ENCODE results near the gene CCDC158. TPM values are rescaled to one million over a fixed set of nuclear protein-coding genes. Genes with fewer than 3 reads are reported as not detected.

The CCDC158 gene
- total and polyA plus RNA-seq, 11 donors, result 0.01 to 0.75 (median 0.23) TPM; not detected in 2

DNA sequence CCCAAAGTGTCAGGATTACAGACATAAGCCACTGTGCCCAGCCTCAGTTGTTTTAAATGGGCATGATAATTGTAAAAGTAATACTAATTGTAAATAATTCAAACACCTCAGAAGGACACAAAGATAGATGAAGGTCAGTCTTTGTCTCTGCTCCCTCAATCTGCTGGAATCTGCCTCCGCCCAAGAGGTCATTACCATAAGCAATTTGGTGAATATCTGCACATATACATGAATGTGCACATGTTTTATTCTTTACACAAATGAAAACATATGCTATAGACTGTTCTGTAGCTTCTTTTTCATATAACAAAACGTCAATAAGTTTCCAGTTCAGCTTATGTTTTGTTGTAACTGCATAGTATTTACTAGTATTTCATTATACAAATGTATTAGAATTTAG is 107.4 kb downstream of the CCDC158 start:
- no peak for DNase-seq
- no peaks in the 10 kb centered on the region for H3K27me3 ChIP-seq
- peaks cover 0 to 27% (median 5%) of the 10 kb centered on the region in 12 donors for H3K4me1 ChIP-seq
- H3K9me3 ChIP-seq, result peaks cover 0 to 23% (median 6%) of the 10 kb centered on the region in 12 donors
- H3K4me3 ChIP-seq, result no peak overlapping the region
- H3K36me3 ChIP-seq, result peaks cover 0 to 24% (median 9%) of the 10 kb centered on the region in 9 donors
- no peak for ATAC-seq
- intact Hi-C loops (cut with DNase I), result loop anchor here in 1 of 10 donors (10.0 kb wide), 1 partner anchor 61 kb away; no protein-coding TSS in a partner anchor
- TF ChIP-seq, protein P1, sequence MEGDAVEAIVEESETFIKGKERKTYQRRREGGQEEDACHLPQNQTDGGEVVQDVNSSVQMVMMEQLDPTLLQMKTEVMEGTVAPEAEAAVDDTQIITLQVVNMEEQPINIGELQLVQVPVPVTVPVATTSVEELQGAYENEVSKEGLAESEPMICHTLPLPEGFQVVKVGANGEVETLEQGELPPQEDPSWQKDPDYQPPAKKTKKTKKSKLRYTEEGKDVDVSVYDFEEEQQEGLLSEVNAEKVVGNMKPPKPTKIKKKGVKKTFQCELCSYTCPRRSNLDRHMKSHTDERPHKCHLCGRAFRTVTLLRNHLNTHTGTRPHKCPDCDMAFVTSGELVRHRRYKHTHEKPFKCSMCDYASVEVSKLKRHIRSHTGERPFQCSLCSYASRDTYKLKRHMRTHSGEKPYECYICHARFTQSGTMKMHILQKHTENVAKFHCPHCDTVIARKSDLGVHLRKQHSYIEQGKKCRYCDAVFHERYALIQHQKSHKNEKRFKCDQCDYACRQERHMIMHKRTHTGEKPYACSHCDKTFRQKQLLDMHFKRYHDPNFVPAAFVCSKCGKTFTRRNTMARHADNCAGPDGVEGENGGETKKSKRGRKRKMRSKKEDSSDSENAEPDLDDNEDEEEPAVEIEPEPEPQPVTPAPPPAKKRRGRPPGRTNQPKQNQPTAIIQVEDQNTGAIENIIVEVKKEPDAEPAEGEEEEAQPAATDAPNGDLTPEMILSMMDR (IDR thresholded peaks at IDR 0.05), result no peak
- no peak for TF ChIP-seq POLR2A (IDR thresholded peaks at IDR 0.05)
- no peak overlapping the region for H3K27ac ChIP-seq
- WGBS, 4 donors, result 68 to 84% (median 81%) methylated on average over 2 of the region's 2 CpGs

DNA sequence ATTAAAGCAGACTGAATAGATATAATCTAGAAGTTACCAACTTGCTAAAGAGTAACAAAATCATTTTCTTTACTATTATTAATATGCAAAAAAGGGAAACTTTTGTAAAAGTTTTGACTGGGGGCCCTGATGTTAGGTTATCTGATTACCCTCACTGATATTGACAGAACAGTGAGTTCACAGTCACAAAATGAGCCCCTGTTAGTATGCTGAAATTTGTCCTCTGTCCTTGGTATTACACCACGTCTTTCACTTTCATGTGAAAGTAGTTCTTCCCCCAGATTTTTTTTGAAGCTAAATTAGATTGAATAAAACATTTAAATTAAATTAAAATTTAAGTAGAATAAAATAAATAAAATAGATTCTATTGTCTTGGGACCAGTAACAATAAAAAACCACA is 108.5 kb downstream of the CCDC158 start:
- peaks cover 0 to 24% (median 9%) of the 10 kb centered on the region in 9 donors for H3K36me3 ChIP-seq
- ATAC-seq (no peak), DNase-seq (no peak)
- no peak overlapping the region for H3K27ac ChIP-seq
- no peak overlapping the region for H3K4me3 ChIP-seq
- H3K4me1 ChIP-seq, result peaks cover 0 to 27% (median 9%) of the 10 kb centered on the region in 12 donors
- TF ChIP-seq, protein P1 (IDR thresholded peaks at IDR 0.05), result no peak
- no peak for TF ChIP-seq POLR2A (IDR thresholded peaks at IDR 0.05)
- no peaks in the 10 kb centered on the region for H3K27me3 ChIP-seq
- intact Hi-C loops (cut with DNase I), result loop anchor here in 1 of 10 donors (10.0 kb wide), 1 partner anchor 62 kb away; no protein-coding TSS in a partner anchor
- H3K9me3 ChIP-seq, result peaks cover 0 to 19% (median 6%) of the 10 kb centered on the region in 12 donors
- 32 to 63% (median 60%) methylated on average over 1 of the region's 1 CpG for WGBS, 4 donors

DNA sequence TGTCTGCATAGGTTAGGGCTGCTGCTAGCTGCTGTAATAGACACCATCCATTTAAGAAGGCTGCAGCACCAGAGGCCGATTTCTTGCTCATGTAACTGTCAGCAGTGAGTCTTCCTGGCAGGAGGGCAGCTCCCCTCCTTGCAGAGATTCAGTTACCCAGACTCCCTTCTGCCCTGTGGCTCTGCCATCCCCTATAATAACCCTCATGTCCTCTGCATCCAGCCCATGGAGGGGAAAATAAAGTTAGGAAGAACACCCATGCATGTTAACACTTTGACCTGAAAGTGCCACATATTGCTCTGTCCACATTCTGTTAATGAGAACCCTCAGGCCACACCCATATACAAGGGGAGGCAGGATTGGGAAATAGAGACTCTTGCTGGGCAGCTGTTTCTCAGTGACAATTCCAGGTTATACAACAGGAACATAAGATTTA is 109.0 kb downstream of the CCDC158 start:
- DNase-seq (no peak), ATAC-seq (no peak)
- Histone ChIP-seq H3K9me3 (peaks cover 0 to 15% (median 6%) of the 10 kb centered on the region in 12 donors), H3K4me3 (no peak overlapping the region), H3K27ac (no peak overlapping the region), H3K36me3 (peaks cover 0 to 24% (median 9%) of the 10 kb centered on the region in 9 donors), H3K27me3 (no peaks in the 10 kb centered on the region), H3K4me1 (peaks cover 0 to 27% (median 10%) of the 10 kb centered on the region in 12 donors)
- no peak for TF ChIP-seq POLR2A (IDR thresholded peaks at IDR 0.05)
- TF ChIP-seq, protein P1 (IDR thresholded peaks at IDR 0.05), result no peak
- 22 to 46% (median 31%) methylated on average over 1 of the region's 1 CpG for WGBS, 4 donors
- intact Hi-C loops (cut with DNase I), result loop anchor here in 1 of 10 donors (10.0 kb wide), 1 partner anchor 63 kb away; no protein-coding TSS in a partner anchor

DNA sequence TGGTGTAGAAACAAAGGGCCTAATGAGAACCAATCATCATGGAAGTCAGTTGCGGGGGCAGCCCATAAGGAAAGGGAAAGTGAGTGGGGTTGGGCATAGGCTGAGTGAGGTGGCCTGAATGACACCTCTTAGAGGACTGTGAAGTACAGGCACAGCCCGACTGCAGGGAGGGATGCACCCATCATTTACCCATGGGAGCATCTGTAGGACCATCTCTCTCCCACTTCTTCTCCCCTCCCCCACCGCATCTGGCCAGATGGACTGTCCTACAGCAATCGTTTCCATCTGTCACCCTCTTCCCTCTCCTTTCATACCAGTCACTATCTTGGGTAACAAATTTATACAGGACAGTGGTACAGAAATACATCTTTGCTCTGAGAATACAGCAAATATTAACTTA is 110.3 kb downstream of the CCDC158 start:
- Histone ChIP-seq H3K4me3 (no peak overlapping the region), H3K27me3 (no peaks in the 10 kb centered on the region), H3K27ac (no peak overlapping the region), H3K36me3 (peaks cover 0 to 24% (median 9%) of the 10 kb centered on the region in 9 donors), H3K9me3 (peaks cover 0 to 2% (median 0%) of the 10 kb centered on the region in 12 donors), H3K4me1 (peaks cover 0 to 30% (median 12%) of the 10 kb centered on the region in 12 donors)
- no peak for TF ChIP-seq POLR2A (IDR thresholded peaks at IDR 0.05)
- TF ChIP-seq, protein P1 (IDR thresholded peaks at IDR 0.05), result no peak
- ATAC-seq, result no peak
- intact Hi-C loops (cut with DNase I), result loop anchor here in 1 of 10 donors (10.0 kb wide), 1 partner anchor 64 kb away; no protein-coding TSS in a partner anchor
- DNase-seq, result no peak
- 70 to 75% (median 73%) methylated on average over 4 of the region's 4 CpGs for whole genome bisulfite sequencing, 4 donors

All from heart left ventricle (tissue), 16 donors.